Measurements from ENCODE around the gene TNFAIP8L2. TPM values are rescaled to one million over a fixed set of nuclear protein-coding genes. Genes with fewer than 3 reads are reported as not detected.
"Not testable (repeated sequence)": the region's sequence is repeated elsewhere in the genome, so short reads cannot be mapped to it uniquely, and the experiment has no call there.

The TNFAIP8L2 gene
- polyA plus RNA-seq, 2 of the 4 experiments (the other 2 are of a cell fraction) = not detected

GRCh38 chr1:151184211-151184610, 27.8 kb downstream of the TNFAIP8L2 start:
- no peak overlapping the region for H3K4me2 ChIP-seq
- no peaks in the 10 kb centered on the region for H3K9me3 ChIP-seq
- no peak overlapping the region for H3K4me3 ChIP-seq
- DNase-seq (ENCODE audit: low read depth in 1 of 2, low spot score in 1 of 2) (no peak), ATAC-seq (no peak), FAIRE-seq (no peak)
- H3K27ac ChIP-seq = no peak overlapping the region
- ChIA-PET POLR2A (no interaction called here), CTCF (interaction anchor here (1.5 to 2.7 kb wide), 3 partner anchors 8 to 156 kb away, joined by 3 to 9 read pairs (median 5); partner anchors contain the start of gene TMOD4)
- TF ChIP-seq BCL3 (IDR thresholded peaks at IDR 0.05) (no peak), ZSCAN20 (CRISPR knock-in tag; IDR thresholded peaks at IDR 0.05) (no peak), POLR2AphosphoS2 (conservative IDR thresholded peaks at IDR 0.05; ENCODE audit: low read length) (no peak), KDM1A (IDR thresholded peaks at IDR 0.05; ENCODE audit: low read depth) (no peak), MAFK (IDR thresholded peaks at IDR 0.05; ENCODE audit: partially characterized antibody) (no peak), RFX5 (IDR thresholded peaks at IDR 0.05) (no peak), TFCP2L1 (CRISPR knock-in tag; IDR thresholded peaks at IDR 0.05) (no peak), GATA3 (IDR thresholded peaks at IDR 0.05; ENCODE audit: borderline replicate concordance) (no peak), RARB (CRISPR knock-in tag; IDR thresholded peaks at IDR 0.05) (no peak), RCOR1 (IDR thresholded peaks at IDR 0.05; ENCODE audit: low read depth, low read length) (no peak), SREBF2 (IDR thresholded peaks at IDR 0.05) (no peak), RAD21 (conservative IDR thresholded peaks at IDR 0.05 in 1 of 2, IDR thresholded peaks at IDR 0.05 in 1 of 2) (no peak), EP300 (IDR thresholded peaks at IDR 0.05) (no peak), MAX (IDR thresholded peaks at IDR 0.05) (no peak), ZNF302 (CRISPR knock-in tag; IDR thresholded peaks at IDR 0.05) (no peak), ZFP36 (IDR thresholded peaks at IDR 0.05; ENCODE audit: borderline replicate concordance, partially characterized antibody) (no peak), FOXS1 (CRISPR knock-in tag; IDR thresholded peaks at IDR 0.05) (no peak), CBX2 (IDR thresholded peaks at IDR 0.05; ENCODE audit: borderline replicate concordance, low read depth) (no peak), FOSB (CRISPR knock-in tag; IDR thresholded peaks at IDR 0.05) (no peak)
- H3K4me1 ChIP-seq = peaks cover 9% of the 10 kb centered on the region; the same call in 2 of the 3 replicates
- WGBS (ENCODE audit: missing lambda C conversion rate) = 96% methylated on average over 10 of the region's 10 CpGs

- ChIA-PET POLR2A (no interaction called here), CTCF (no interaction called here)
- Histone ChIP-seq H3K9me3 (no peaks in the 10 kb centered on the region), H3K4me3 (no peak overlapping the region), H3K4me2 (no peak overlapping the region), H3K27ac (no peak overlapping the region), H3K4me1 (peaks cover 12% of the 10 kb centered on the region; the same call in 2 of the 3 replicates)
- FAIRE-seq (no peak), DNase-seq (ENCODE audit: low read depth in 1 of 2, low spot score in 1 of 2) (no peak), ATAC-seq (no peak)
- 95% methylated on average over 1 of the region's 1 CpG for WGBS (ENCODE audit: missing lambda C conversion rate)
- TF ChIP-seq ATOH8 (CRISPR knock-in tag; IDR thresholded peaks at IDR 0.05; ENCODE audit: low read depth) = no peak
Measured at GRCh38 chr1:151187205-151187604, 30.8 kb downstream of the TNFAIP8L2 start.

GRCh38 chr1:151188667-151189066, 32.2 kb downstream of the TNFAIP8L2 start:
- FAIRE-seq; H3K9me3 ChIP-seq; POLR2A ChIA-PET; DNase-seq (ENCODE audit: low read depth in 1 of 2, low spot score in 1 of 2); ATAC-seq: not testable (repeated sequence)
- H3K27ac ChIP-seq = peak overlapping the region in 1 of 2 experiments; percentile 89; a peak in 2 of 6 replicates
- peak overlapping the region; percentile 93 for H3K4me2 ChIP-seq
- peaks cover 12% of the 10 kb centered on the region; the same call in 2 of the 3 replicates for H3K4me1 ChIP-seq
- CTCF ChIA-PET = interaction anchor here (0.7 to 2.1 kb wide), 3 partner anchors 10 to 63 kb away, joined by 3 to 12 read pairs (median 6); partner anchors contain the start of gene TMOD4
- 86% methylated on average over 8 of the region's 8 CpGs for WGBS (ENCODE audit: missing lambda C conversion rate)
- peak overlapping the region; percentile 80 for H3K4me3 ChIP-seq

Data from A549 (cell line).